Kasumi-1 (cell line): Measurements from ENCODE around the gene PROC.
A peak's percentile ranks its signal among the peaks of the same experiment; 100 is the strongest.

Experiments
- DNase-seq, 2 experiments: peaks; one replicate each; lab custom pipeline; 2025; lab: John Stamatoyannopoulos, UW

The PROC gene

DNA sequence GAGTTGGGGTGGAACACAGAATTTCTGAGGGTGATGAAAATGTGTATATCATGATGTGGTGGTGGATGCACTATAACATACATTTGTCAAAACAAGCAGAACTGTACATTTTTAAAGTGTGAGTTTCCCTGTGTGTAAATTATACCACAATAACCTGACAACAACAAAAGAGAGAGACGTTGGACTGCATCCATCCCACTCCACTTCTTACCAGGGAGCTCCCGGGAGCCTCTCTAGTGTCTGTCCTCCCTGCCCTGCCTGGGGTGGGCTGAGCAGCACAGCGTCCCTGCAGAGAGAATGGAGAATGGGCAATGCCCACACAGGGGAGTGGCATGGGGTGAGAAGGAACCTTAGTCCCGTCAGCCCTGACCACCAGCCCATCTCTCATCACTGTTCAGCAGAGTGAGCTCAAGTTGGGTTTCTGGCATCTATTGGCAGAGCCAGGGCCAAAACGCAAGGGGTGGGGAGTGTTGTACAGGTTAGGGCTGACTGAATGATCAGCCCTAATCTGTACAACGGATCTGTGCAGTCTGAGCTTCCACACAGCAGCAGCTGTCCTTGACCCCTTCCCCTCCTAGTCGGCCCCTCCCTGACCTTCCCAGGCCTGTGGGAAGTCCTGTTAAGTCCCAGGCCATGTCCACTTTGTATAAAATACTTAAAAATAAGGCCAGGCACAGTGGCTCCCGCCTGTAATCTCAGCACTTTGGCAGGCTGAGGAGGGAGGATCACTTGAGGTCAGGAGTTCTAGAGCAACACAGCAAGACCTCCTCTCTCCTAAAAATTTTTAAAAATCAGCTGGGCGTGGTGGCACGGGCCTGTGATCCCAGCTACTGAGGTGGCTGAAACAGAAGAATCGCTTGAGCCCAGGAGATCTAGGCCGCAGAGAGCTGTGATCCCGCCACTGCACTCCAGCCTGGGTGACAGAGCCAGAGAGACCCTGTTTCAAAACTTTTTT, 3.3 kb upstream of the PROC start:
- no peak for DNase-seq

DNA sequence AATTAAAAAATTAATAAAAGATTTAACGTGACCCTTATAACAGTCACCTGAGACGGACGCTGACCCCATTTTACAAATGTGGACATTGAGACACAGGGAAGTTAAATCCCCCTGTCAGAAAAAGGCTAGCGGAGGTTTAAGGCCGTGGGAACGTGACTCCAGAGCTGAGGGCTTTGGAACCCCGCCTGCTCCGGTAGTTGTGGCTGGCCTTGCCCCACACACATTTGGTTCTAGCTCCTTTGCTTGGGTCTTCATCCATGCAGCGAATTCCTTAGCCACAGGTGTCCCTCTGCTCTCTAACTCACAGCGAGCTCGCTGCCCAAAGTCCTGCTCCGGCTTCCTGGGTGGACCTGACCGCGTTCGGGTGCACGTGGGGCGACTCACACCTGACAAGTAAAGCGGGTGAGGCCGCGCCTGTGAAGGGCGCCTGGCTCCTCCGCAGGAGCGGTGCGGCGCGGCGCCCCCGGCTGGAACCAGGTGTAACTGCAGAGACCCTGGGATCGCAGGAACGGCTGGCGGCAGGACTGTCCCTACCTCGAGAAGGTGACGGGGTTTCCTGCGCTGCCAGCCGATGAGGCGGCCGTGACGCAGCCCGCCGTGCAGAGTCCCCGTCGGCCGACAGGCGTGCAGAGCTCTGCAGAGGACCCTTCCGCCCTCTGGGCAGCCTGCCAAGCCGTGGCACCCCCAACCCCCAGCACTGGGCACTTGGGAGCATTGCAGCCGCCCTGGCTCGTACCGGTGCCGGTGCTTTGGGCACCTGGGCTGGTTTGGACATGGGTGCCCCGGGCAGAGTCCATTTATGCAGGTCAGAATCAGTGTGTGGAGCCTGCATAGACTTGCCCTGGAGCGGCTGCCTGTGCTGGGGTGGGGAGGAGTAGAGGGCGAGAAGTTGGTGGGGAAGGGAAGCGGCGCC, 2.4 kb upstream of the PROC start:
- DNase-seq, result peak; percentile 31 to 61

DNA sequence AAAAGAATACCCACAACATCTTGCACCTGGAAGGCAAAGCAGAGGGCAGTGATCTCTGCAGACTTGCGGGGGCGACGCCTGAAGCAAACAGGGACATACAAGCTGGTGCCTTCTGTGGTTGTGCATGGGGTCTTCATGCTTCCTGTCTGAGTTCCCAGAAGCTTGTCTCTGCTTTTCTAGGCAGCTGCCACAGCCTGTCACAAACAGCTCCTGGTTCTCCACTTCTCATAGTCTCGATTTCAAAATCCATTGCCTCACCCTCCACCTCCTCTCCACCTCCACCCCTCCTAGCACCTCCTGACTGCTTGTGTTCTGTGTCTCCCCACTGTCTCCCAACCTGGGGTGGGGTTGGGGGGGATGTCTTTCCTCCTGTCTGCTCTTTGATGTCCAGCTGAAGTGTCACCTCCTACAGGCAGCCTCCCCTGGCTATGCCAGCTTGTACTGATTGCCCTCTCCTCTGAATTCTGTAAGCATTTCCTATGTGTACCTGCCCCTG, 1.7 kb upstream of the PROC start:
- DNase-seq, result peak; percentile 45 to 71

DNA sequence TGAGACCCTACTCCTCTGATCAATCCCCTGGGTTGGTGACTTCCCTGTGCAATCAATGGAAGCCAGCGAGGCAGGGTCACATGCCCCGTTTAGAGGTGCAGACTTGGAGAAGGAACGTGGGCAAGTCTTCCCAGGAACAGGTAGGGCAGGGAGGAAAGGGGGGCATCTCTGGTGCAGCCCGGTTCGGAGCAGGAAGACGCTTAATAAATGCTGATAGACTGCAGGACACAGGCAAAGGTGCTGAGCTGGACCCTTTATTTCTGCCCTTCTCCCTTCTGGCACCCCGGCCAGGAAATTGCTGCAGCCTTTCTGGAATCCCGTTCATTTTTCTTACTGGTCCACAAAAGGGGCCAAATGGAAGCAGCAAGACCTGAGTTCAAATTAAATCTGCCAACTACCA, 821 bp upstream of the PROC start:
- no peak for DNase-seq

DNA sequence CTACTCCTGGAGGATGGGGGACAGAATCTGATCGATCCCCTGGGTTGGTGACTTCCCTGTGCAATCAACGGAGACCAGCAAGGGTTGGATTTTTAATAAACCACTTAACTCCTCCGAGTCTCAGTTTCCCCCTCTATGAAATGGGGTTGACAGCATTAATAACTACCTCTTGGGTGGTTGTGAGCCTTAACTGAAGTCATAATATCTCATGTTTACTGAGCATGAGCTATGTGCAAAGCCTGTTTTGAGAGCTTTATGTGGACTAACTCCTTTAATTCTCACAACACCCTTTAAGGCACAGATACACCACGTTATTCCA, 844 bp downstream of the PROC start:
- no peak for DNase-seq

DNA sequence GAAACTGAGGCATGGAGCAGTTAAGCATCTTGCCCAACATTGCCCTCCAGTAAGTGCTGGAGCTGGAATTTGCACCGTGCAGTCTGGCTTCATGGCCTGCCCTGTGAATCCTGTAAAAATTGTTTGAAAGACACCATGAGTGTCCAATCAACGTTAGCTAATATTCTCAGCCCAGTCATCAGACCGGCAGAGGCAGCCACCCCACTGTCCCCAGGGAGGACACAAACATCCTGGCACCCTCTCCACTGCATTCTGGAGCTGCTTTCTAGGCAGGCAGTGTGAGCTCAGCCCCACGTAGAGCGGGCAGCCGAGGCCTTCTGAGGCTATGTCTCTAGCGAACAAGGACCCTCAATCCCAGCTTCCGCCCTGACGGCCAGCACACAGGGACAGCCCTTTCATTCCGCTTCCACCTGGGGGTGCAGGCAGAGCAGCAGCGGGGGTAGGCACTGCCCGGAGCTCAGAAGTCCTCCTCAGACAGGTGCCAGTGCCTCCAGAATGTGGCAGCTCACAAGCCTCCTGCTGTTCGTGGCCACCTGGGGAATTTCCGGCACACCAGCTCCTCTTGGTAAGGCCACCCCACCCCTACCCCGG, 1.3 kb downstream of the PROC start:
- no peak for DNase-seq

DNA sequence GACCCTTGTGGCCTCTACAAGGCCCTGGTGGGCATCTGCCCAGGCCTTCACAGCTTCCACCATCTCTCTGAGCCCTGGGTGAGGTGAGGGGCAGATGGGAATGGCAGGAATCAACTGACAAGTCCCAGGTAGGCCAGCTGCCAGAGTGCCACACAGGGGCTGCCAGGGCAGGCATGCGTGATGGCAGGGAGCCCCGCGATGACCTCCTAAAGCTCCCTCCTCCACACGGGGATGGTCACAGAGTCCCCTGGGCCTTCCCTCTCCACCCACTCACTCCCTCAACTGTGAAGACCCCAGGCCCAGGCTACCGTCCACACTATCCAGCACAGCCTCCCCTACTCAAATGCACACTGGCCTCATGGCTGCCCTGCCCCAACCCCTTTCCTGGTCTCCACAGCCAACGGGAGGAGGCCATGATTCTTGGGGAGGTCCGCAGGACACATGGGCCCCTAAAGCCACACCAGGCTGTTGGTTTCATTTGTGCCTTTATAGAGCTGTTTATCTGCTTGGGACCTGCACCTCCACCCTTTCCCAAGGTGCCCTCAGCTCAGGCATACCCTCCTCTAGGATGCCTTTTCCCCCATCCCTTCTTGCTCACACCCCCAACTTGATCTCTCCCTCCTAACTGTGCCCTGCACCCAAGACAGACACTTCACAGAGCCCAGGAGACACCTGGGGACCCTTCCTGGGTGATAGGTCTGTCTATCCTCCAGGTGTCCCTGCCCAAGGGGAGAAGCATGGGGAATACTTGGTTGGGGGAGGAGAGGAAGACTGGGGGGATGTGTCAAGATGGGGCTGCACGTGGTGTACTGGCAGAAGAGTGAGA, 2.0 kb downstream of the PROC start:
- DNase-seq, result no peak

DNA sequence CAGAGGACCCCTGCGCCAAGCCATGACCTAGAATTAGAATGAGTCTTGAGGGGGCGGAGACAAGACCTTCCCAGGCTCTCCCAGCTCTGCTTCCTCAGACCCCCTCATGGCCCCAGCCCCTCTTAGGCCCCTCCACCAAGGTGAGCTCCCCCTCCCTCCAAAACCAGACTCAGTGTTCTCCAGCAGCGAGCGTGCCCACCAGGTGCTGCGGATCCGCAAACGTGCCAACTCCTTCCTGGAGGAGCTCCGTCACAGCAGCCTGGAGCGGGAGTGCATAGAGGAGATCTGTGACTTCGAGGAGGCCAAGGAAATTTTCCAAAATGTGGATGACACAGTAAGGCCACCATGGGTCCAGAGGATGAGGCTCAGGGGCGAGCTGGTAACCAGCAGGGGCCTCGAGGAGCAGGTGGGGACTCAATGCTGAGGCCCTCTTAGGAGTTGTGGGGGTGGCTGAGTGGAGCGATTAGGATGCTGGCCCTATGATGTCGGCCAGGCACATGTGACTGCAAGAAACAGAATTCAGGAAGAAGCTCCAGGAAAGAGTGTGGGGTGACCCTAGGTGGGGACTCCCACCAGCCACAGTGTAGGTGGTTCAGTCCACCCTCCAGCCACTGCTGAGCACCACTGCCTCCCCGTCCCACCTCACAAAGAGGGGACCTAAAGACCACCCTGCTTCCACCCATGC, 3.0 kb downstream of the PROC start:
- DNase-seq, result no peak

DNA sequence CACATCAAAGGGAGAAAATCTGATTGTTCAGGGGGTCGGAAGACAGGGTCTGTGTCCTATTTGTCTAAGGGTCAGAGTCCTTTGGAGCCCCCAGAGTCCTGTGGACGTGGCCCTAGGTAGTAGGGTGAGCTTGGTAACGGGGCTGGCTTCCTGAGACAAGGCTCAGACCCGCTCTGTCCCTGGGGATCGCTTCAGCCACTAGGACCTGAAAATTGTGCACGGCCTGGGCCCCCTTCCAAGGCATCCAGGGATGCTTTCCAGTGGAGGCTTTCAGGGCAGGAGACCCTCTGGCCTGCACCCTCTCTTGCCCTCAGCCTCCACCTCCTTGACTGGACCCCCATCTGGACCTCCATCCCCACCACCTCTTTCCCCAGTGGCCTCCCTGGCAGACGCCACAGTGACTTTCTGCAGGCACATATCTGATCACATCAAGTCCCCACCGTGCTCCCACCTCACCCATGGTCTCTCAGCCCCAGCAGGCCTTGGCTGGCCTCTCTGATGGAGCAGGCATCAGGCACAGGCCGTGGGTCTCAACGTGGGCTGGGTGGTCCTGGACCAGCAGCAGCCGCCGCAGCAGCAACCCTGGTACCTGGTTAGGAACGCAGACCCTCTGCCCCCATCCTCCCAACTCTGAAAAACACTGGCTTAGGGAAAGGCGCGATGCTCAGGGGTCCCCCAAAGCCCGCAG, 3.8 kb downstream of the PROC start:
- no peak for DNase-seq

DNA sequence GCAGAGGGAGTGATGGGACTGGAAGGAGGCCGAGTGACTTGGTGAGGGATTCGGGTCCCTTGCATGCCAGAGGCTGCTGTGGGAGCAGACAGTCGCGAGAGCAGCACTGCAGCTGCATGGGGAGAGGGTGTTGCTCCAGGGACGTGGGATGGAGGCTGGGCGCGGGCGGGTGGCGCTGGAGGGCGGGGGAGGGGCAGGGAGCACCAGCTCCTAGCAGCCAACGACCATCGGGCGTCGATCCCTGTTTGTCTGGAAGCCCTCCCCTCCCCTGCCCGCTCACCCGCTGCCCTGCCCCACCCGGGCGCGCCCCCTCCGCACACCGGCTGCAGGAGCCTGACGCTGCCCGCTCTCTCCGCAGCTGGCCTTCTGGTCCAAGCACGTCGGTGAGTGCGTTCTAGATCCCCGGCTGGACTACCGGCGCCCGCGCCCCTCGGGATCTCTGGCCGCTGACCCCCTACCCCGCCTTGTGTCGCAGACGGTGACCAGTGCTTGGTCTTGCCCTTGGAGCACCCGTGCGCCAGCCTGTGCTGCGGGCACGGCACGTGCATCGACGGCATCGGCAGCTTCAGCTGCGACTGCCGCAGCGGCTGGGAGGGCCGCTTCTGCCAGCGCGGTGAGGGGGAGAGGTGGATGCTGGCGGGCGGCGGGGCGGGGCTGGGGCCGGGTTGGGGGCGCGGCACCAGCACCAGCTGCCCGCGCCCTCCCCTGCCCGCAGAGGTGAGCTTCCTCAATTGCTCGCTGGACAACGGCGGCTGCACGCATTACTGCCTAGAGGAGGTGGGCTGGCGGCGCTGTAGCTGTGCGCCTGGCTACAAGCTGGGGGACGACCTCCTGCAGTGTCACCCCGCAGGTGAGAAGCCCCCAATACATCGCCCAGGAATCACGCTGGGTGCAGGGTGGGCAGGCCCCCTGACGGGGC, 4.6 kb downstream of the PROC start:
- peak; percentile 8 to 9 for DNase-seq

DNA sequence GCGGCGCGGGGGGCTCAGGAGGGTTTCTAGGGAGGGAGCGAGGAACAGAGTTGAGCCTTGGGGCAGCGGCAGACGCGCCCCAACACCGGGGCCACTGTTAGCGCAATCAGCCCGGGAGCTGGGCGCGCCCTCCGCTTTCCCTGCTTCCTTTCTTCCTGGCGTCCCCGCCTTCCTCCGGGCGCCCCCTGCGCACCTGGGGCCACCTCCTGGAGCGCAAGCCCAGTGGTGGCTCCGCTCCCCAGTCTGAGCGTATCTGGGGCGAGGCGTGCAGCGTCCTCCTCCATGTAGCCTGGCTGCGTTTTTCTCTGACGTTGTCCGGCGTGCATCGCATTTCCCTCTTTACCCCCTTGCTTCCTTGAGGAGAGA, 5.2 kb downstream of the PROC start:
- no peak for DNase-seq

DNA sequence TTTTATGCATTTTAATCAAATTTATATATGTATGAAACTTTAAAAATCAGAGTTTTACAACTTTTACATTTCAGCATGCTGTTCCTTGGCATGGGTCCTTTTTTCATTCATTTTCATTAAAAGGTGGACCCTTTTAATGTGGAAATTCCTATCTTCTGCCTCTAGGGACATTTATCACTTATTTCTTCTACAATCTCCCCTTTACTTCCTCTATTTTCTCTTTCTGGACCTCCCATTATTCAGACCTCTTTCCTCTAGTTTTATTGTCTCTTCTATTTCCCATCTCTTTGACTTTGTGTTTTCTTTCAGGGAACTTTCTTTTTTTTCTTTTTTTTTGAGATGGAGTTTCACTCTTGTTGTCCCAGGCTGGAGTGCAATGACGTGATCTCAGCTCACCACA, 5.7 kb downstream of the PROC start:
- peak; percentile 65 to 86 for DNase-seq

DNA sequence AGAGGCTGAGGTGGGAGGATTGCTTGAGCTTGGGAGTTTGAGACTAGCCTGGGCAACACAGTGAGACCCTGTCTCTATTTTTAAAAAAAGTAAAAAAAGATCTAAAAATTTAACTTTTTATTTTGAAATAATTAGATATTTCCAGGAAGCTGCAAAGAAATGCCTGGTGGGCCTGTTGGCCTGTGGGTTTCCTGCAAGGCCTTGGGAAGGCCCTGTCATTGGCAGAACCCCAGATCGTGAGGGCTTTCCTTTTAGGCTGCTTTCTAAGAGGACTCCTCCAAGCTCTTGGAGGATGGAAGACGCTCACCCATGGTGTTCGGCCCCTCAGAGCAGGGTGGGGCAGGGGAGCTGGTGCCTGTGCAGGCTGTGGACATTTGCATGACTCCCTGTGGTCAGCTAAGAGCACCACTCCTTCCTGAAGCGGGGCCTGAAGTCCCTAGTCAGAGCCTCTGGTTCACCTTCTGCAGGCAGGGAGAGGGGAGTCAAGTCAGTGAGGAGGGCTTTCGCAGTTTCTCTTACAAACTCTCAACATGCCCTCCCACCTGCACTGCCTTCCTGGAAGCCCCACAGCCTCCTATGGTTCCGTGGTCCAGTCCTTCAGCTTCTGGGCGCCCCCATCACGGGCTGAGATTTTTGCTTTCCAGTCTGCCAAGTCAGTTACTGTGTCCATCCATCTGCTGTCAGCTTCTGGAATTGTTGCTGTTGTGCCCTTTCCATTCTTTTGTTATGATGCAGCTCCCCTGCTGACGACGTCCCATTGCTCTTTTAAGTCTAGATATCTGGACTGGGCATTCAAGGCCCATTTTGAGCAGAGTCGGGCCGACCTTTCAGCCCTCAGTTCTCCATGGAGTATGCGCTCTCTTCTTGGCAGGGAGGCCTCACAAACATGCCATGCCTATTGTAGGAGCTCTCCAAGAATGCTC, 6.6 kb downstream of the PROC start:
- DNase-seq, result no peak

DNA sequence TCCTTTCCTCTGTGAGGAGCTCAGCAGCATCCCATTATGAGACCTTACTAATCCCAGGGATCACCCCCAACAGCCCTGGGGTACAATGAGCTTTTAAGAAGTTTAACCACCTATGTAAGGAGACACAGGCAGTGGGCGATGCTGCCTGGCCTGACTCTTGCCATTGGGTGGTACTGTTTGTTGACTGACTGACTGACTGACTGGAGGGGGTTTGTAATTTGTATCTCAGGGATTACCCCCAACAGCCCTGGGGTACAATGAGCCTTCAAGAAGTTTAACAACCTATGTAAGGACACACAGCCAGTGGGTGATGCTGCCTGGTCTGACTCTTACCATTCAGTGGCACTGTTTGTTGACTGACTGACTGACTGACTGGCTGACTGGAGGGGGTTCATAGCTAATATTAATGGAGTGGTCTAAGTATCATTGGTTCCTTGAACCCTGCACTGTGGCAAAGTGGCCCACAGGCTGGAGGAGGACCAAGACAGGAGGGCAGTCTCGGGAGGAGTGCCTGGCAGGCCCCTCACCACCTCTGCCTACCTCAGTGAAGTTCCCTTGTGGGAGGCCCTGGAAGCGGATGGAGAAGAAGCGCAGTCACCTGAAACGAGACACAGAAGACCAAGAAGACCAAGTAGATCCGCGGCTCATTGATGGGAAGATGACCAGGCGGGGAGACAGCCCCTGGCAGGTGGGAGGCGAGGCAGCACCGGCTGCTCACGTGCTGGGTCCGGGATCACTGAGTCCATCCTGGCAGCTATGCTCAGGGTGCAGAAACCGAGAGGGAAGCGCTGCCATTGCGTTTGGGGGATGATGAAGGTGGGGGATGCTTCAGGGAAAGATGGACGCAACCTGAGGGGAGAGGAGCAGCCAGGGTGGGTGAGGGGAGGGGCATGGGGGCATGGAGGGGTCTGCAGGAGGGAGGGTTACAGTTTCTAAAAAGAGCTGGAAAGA, 7.6 kb downstream of the PROC start:
- no peak for DNase-seq

DNA sequence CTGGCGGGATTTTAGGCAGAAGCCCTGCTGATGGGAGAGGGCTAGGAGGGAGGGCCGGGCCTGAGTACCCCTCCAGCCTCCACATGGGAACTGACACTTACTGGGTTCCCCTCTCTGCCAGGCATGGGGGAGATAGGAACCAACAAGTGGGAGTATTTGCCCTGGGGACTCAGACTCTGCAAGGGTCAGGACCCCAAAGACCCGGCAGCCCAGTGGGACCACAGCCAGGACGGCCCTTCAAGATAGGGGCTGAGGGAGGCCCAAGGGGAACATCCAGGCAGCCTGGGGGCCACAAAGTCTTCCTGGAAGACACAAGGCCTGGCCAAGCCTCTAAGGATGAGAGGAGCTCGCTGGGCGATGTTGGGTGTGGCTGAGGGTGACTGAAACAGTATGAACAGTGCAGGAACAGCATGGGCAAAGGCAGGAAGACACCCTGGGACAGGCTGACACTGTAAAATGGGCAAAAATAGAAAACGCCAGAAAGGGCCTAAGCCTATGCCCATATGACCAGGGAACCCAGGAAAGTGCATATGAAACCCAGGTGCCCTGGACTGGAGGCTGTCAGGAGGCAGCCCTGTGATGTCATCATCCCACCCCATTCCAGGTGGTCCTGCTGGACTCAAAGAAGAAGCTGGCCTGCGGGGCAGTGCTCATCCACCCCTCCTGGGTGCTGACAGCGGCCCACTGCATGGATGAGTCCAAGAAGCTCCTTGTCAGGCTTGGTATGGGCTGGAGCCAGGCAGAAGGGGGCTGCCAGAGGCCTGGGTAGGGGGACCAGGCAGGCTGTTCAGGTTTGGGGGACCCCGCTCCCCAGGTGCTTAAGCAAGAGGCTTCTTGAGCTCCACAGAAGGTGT, 8.5 kb downstream of the PROC start:
- no peak for DNase-seq

DNA sequence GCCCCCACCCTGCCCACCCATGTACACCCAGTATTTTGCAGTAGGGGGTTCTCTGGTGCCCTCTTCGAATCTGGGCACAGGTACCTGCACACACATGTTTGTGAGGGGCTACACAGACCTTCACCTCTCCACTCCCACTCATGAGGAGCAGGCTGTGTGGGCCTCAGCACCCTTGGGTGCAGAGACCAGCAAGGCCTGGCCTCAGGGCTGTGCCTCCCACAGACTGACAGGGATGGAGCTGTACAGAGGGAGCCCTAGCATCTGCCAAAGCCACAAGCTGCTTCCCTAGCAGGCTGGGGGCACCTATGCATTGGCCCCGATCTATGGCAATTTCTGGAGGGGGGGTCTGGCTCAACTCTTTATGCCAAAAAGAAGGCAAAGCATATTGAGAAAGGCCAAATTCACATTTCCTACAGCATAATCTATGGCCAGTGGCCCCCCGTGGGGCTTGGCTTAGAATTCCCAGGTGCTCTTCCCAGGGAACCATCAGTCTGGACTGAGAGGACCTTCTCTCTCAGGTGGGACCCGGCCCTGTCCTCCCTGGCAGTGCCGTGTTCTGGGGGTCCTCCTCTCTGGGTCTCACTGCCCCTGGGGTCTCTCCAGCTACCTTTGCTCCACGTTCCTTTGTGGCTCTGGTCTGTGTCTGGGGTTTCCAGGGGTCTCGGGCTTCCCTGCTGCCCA, 9.3 kb downstream of the PROC start:
- DNase-seq, result no peak
